ENCODE measurements around the gene SLC46A3. TPM values are rescaled to one million over a fixed set of nuclear protein-coding genes. Genes with fewer than 3 reads are reported as not detected.

Gene SLC46A3
- total and polyA plus RNA-seq, 2 experiments from 2014 or later, result 27.9 to 48.5 TPM

GRCh38 chr13:28753208-28753892, 34.6 kb upstream of the SLC46A3 start:
- Histone ChIP-seq H3K4me3 (no peak overlapping the region), H3K36me3 (replicated peaks; ENCODE audit: insufficient read depth, low read depth) (no peaks in the 10 kb centered on the region), H4K20me1 (ENCODE audit: insufficient read depth, poor library complexity, severe bottlenecking) (no peaks in the 10 kb centered on the region), H3K27me3 (no peaks in the 10 kb centered on the region), H3K9me2 (replicated peaks; ENCODE audit: insufficient read depth) (no peaks in the 10 kb centered on the region), H3K4me2 (no peak overlapping the region), H3K79me2 (no peaks in the 10 kb centered on the region), H3K9me3 (ENCODE audit: low read depth) (peaks cover 5% of the 10 kb centered on the region), H3K4me1 (ENCODE audit: insufficient read depth) (no peaks in the 10 kb centered on the region), H2AFZ (peak overlapping the region; percentile 28), H3K27ac (peak overlapping the region; percentile 60)
- peak; percentile 79 for DNase-seq (ENCODE audit: low spot score)
- 50% methylated on average over 5 of the region's 5 CpGs for WGBS (ENCODE audit: low lambda C conversion rate, missing lambda C conversion rate)
- no peak for TF ChIP-seq EZH2phosphoT487 (IDR thresholded peaks at IDR 0.05; ENCODE audit: low read depth, severe bottlenecking, unreplicated experiment)
- TF ChIP-seq, protein P1, sequence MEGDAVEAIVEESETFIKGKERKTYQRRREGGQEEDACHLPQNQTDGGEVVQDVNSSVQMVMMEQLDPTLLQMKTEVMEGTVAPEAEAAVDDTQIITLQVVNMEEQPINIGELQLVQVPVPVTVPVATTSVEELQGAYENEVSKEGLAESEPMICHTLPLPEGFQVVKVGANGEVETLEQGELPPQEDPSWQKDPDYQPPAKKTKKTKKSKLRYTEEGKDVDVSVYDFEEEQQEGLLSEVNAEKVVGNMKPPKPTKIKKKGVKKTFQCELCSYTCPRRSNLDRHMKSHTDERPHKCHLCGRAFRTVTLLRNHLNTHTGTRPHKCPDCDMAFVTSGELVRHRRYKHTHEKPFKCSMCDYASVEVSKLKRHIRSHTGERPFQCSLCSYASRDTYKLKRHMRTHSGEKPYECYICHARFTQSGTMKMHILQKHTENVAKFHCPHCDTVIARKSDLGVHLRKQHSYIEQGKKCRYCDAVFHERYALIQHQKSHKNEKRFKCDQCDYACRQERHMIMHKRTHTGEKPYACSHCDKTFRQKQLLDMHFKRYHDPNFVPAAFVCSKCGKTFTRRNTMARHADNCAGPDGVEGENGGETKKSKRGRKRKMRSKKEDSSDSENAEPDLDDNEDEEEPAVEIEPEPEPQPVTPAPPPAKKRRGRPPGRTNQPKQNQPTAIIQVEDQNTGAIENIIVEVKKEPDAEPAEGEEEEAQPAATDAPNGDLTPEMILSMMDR (IDR thresholded peaks at IDR 0.05; ENCODE audit: poor library complexity), result no peak
- no peak for TF ChIP-seq EZH2 (IDR thresholded peaks at IDR 0.05; ENCODE audit: borderline replicate concordance)

GRCh38 chr13:28751175-28751960, 32.6 kb upstream of the SLC46A3 start:
- H3K27ac ChIP-seq, result no peak overlapping the region
- no peak overlapping the region for H2AFZ ChIP-seq
- no peak for DNase-seq (ENCODE audit: low spot score)
- H3K4me2 ChIP-seq, result no peak overlapping the region
- H3K27me3 ChIP-seq, result no peaks in the 10 kb centered on the region
- H3K4me1 ChIP-seq (ENCODE audit: insufficient read depth), result no peaks in the 10 kb centered on the region
- TF ChIP-seq EZH2 (IDR thresholded peaks at IDR 0.05; ENCODE audit: borderline replicate concordance) (no peak), EZH2phosphoT487 (IDR thresholded peaks at IDR 0.05; ENCODE audit: low read depth, severe bottlenecking, unreplicated experiment) (no peak)
- TF ChIP-seq, protein P1 (IDR thresholded peaks at IDR 0.05; ENCODE audit: poor library complexity), result no peak
- no peaks in the 10 kb centered on the region for H3K79me2 ChIP-seq
- no peaks in the 10 kb centered on the region for H3K36me3 ChIP-seq (replicated peaks; ENCODE audit: insufficient read depth, low read depth)
- no peaks in the 10 kb centered on the region for H4K20me1 ChIP-seq (ENCODE audit: insufficient read depth, poor library complexity, severe bottlenecking)
- 72% methylated on average over 7 of the region's 7 CpGs for WGBS (ENCODE audit: low lambda C conversion rate, missing lambda C conversion rate)
- no peaks in the 10 kb centered on the region for H3K9me3 ChIP-seq (ENCODE audit: low read depth)
- no peak overlapping the region for H3K4me3 ChIP-seq
- H3K9me2 ChIP-seq (replicated peaks; ENCODE audit: insufficient read depth), result no peaks in the 10 kb centered on the region

GRCh38 chr13:28750187-28751045, 31.6 kb upstream of the SLC46A3 start:
- H3K4me1 ChIP-seq (ENCODE audit: insufficient read depth), result no peaks in the 10 kb centered on the region
- no peak overlapping the region for H3K4me2 ChIP-seq
- H3K79me2 ChIP-seq, result no peaks in the 10 kb centered on the region
- WGBS (ENCODE audit: low lambda C conversion rate, missing lambda C conversion rate), result 55% methylated on average over 5 of the region's 5 CpGs
- no peak overlapping the region for H2AFZ ChIP-seq
- H3K36me3 ChIP-seq (replicated peaks; ENCODE audit: insufficient read depth, low read depth), result no peaks in the 10 kb centered on the region
- H3K4me3 ChIP-seq, result no peak overlapping the region
- no peaks in the 10 kb centered on the region for H3K27me3 ChIP-seq
- no peaks in the 10 kb centered on the region for H3K9me2 ChIP-seq (replicated peaks; ENCODE audit: insufficient read depth)
- no peak for DNase-seq (ENCODE audit: low spot score)
- no peaks in the 10 kb centered on the region for H3K9me3 ChIP-seq (ENCODE audit: low read depth)
- no peak overlapping the region for H3K27ac ChIP-seq
- TF ChIP-seq EZH2 (IDR thresholded peaks at IDR 0.05; ENCODE audit: borderline replicate concordance) (no peak), EZH2phosphoT487 (IDR thresholded peaks at IDR 0.05; ENCODE audit: low read depth, severe bottlenecking, unreplicated experiment) (no peak)
- TF ChIP-seq, protein P1 (IDR thresholded peaks at IDR 0.05; ENCODE audit: poor library complexity), result no peak
- no peaks in the 10 kb centered on the region for H4K20me1 ChIP-seq (ENCODE audit: insufficient read depth, poor library complexity, severe bottlenecking)

Measured in hepatocyte (in vitro differentiated cells).